ENCODE results near the gene SENP1.
A peak's percentile ranks its signal among the peaks of the same experiment; 100 is the strongest.
"Not testable (repeated sequence)": the region's sequence is repeated elsewhere in the genome, so short reads cannot be mapped to it uniquely, and the experiment has no call there.

Gene SENP1

GRCh38 chr12:48115957-48116356 is 10.1 kb upstream of the SENP1 start:
- DNase-seq (ENCODE audit: low read depth in 2 of 3, low spot score in 1 of 3), result no peak

DNA sequence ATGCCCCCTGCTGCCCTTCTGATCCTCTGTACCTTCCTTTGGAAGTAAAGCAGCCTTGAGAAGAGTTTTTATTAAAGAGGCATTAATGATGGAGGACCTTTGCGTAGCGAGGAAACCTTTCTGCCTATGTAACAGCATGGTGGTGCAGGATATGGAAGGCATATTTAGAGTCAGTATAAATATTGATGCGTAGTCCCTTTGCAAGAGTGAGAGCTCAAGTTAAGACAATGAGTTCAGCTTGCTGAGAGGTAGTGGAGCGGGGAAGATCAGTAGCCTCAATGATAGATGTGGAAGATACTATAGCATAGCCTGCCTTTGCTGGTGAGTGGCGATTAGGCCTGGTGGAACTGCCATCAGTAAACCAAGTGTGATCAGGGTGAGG is 5.4 kb upstream of the SENP1 start:
- DNase-seq (ENCODE audit: low read depth in 2 of 3, low spot score in 1 of 3), result not testable (repeated sequence)

- no peak for DNase-seq (ENCODE audit: low read depth in 2 of 3, low spot score in 1 of 3)
Observed at GRCh38 chr12:48110691-48111311, 4.9 kb upstream of the SENP1 start.

GRCh38 chr12:48109424-48109823 is 3.5 kb upstream of the SENP1 start:
- DNase-seq (ENCODE audit: low read depth in 2 of 3, low spot score in 1 of 3), result no peak

GRCh38 chr12:48106681-48107613 is 1.1 kb upstream of the SENP1 start:
- no peak for DNase-seq (ENCODE audit: low read depth in 2 of 3, low spot score in 1 of 3)

DNA sequence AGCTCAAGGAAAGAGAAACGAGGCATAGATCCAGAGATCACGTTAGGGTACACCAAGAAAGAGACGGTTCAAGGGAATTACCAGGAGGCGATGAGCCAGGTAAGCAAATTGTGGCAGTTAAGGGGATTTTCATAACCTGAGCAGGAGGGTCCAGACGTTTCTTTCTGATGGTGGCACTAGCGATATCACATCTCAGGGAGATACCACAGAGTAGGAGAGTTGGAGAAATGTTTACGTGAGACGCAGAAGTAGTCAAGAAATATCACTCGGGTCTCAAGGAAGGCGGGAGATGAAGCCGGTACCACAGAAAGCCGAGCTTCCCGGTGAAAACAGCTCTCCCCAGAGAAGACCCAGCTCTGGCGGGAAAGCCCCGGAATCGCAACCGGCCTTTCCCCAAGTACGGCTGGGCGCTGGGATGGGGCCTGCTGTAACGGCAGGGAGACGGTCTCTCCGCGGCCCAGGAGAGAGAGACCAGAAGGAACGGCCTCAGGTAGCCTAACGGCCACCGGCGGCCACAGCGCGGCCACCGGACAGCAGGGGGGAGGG is 485 bp downstream of the SENP1 start:
- DNase-seq (ENCODE audit: low read depth in 2 of 3, low spot score in 1 of 3), result peak in 1 of 3 donors; percentile 40

- no peak for DNase-seq (ENCODE audit: low read depth in 2 of 3, low spot score in 1 of 3)
Observed at GRCh38 chr12:48104531-48104930, 1.3 kb downstream of the SENP1 start.

GRCh38 chr12:48092611-48093010 is 13.3 kb downstream of the SENP1 start:
- no peak for DNase-seq (ENCODE audit: low read depth in 2 of 3, low spot score in 1 of 3)

DNA sequence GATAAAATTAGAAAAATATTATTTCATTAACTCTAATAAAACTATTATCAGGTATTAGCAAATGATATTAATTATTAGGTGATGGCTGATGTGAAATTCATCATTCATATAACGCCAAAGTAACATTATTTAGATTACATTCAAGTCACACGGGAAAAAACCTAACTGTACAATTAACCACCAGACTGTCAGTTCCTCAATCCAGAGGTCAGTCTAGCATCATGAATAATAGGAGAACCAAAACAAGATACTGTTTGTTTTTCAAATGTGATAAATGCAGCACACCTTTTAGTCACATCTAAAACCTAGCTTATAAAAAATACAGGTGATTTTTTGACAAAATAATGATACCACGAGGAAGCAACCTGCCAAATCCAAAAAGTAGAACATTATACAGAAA is 19.6 kb downstream of the SENP1 start:
- no peak for DNase-seq (ENCODE audit: low read depth in 2 of 3, low spot score in 1 of 3)

- DNase-seq (ENCODE audit: low read depth in 2 of 3, low spot score in 1 of 3), result no peak
Observed at GRCh38 chr12:48084841-48085460, 20.9 kb downstream of the SENP1 start.

DNA sequence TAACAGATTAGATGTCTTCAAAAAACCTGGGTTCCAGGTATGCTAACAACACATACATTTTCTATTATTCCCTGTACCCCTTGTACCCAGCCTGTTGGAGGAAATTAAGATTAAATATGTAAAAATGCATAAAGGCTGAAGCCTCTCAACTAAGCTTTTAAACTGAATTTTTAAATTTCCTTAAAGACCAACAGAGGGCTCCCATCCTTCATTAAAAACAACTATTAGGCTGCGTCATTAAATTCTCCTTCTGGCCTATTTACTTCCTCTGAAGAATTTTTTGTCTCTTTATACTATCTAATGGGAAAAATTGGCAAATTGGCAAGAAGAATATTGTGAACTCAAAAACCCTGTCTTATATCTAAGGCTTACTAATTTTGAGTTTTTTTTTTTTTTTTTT is 21.8 kb downstream of the SENP1 start:
- no peak for DNase-seq (ENCODE audit: low read depth in 2 of 3, low spot score in 1 of 3)

DNA sequence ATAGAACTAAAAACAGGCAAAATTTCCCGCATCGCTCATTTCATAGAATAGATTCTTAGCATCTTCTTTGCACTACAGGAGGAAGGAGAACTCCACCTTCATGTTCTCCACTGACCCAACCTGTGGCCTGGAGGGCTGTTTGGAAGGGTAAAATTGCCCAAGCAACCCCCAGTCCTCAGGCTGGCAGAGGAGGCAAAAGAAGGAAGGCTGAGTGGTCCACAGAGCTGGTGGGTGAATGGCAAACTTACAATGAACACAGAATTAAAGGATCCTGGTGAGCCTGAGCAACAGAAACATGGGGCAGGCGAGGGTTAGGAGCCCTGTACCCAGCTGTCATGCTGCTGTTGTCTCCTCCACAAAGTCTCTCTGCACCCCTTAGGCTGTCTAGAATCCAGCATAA is 25.1 kb downstream of the SENP1 start:
- no peak for DNase-seq (ENCODE audit: low read depth in 2 of 3, low spot score in 1 of 3)

GRCh38 chr12:48080285-48080684 is 25.6 kb downstream of the SENP1 start:
- no peak for DNase-seq (ENCODE audit: low read depth in 2 of 3, low spot score in 1 of 3)

- DNase-seq (ENCODE audit: low read depth in 2 of 3, low spot score in 1 of 3), result no peak
Observed at GRCh38 chr12:48078901-48079300, 27.0 kb downstream of the SENP1 start.

- DNase-seq (ENCODE audit: low read depth in 2 of 3, low spot score in 1 of 3), result no peak
Observed at GRCh38 chr12:48077111-48077510, 28.8 kb downstream of the SENP1 start.

DNA sequence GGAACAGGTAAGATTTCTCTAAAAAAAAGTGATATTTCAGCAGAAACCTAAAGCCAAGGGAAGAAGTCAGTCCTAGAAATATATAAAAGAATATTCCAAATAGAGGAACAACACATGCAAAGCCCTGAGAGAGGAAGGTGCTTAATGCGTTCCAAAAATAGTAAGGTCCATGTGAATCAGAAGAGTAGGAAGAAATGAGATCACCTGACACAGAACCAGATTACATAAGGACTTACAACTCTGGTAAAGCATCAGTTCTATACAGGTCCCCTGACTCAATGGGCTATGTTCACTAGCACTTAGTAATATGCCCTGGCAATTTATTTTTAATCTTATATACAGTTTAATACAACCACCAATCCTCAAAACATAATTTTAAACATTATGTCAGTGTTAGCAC is 30.0 kb downstream of the SENP1 start:
- DNase-seq (ENCODE audit: low read depth in 2 of 3, low spot score in 1 of 3), result no peak

- DNase-seq (ENCODE audit: low read depth in 2 of 3, low spot score in 1 of 3), result no peak
Observed at GRCh38 chr12:48074266-48074665, 31.6 kb downstream of the SENP1 start.

GRCh38 chr12:48072266-48072665 is 33.6 kb downstream of the SENP1 start:
- no peak for DNase-seq (ENCODE audit: low read depth in 2 of 3, low spot score in 1 of 3)

DNA sequence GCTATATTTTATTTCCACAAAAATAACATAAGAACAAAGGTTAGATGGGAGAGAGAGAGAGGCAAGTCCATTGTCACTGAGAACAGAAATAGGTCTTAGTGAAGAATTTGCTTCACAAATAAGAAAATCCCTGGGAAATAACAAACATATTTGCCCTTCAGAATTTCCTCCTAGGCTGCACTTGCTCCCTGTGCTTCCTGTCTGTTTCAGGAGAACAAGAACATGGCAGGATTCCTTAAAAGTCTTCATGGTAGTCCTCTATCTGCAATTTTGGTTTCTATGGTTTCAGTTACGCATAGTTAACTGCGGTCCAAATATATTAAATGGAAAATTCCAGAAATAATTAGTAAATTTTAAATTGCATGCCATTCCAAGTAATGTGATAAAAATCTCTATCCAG is 34.1 kb downstream of the SENP1 start:
- no peak for DNase-seq (ENCODE audit: low read depth in 2 of 3, low spot score in 1 of 3)

GRCh38 chr12:48070731-48071130 is 35.1 kb downstream of the SENP1 start:
- no peak for DNase-seq (ENCODE audit: low read depth in 2 of 3, low spot score in 1 of 3)

DNA sequence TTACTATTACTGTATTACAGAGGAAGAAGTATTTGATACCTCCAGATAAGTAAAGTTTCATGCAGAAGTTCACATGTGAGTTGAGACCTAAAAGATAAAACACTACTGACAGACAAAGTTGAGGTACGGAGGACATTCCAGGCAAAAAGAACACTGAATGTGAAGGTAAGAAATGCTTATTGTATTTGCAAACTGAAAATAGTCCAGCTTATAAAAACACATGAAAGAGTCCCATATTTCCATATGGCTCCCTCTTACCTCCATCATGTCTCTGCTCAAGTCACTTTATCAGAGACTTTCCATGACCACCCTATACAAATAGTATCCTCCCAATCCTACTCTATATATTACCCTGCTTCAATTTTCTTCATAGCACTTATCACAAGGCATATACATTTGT is 35.8 kb downstream of the SENP1 start:
- no peak for DNase-seq (ENCODE audit: low read depth in 2 of 3, low spot score in 1 of 3)

DNA sequence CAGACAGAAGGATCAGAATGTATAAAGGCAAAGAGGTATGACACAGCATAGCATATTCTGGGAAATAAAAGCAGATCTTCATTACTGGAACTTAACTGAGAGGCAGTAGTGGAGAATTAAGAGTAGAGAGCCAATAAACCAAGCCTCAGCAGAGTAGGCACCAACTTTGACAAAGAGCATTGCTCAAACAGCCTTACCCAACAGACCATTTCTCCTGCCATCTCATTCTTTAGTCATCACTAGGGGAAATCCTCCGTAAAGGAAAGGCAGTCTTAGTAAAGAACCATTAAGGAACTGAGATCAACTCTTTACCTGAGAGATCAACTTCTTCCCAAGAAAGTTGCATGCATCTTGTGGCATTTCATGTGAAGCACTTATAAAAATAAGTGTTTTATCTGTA is 36.6 kb downstream of the SENP1 start:
- DNase-seq (ENCODE audit: low read depth in 2 of 3, low spot score in 1 of 3), result no peak
